GM12872 (cell line): Measurements from ENCODE around the gene VCPKMT.

Experiments
- TF ChIP-seq, protein P1 (sequence below): IDR thresholded peaks from 3 replicates; pipeline ENCODE4 v1.5.1; 2011; ENCODE audit warnings: low read depth, mild to moderate bottlenecking, low read length, moderate library complexity; ENCODE audit not compliant: insufficient read depth

VCPKMT gene

DNA sequence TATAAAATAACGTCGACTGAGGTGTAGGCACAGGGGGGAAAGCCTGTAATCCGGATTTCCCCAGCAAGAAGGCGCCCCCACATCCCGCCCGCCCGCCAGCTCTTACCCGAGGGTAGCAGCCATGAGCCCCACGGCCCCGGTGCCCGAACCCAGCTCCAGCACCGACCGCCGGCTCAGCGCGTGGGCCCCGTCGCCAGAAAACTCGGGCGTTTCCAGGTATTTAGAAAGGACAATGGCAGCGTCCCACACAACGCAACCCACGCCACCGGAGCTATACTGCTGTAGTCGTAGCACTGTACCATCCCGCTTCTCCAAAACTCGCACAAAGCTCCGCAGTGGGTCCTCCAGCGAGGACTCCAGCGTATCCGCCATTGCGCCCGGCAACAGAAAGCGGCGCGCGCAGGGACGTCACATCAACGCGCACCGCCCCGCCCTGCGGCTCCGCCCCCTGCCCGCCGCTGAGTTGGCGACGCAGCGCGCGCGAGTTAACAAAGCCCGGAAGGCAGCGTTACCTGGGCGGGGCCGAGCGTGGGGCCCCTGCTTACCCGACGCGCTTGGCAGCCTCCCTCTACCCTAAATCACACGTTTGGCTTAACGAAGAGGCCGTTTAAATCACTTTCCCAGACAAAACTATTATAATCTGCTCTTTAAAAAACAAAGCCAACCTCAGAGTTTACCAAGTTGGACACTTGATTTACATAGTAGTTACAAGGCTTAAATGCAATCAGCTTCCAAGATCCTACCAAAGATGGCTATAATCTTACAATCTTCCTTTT, at the start of gene VCPKMT:
Gene VCPKMT, minus strand, starts transcription at position 392 of the 776 bp plus-strand sequence. Its CDS starts 20 bp downstream, at position 372.
- TF ChIP-seq, protein P1, sequence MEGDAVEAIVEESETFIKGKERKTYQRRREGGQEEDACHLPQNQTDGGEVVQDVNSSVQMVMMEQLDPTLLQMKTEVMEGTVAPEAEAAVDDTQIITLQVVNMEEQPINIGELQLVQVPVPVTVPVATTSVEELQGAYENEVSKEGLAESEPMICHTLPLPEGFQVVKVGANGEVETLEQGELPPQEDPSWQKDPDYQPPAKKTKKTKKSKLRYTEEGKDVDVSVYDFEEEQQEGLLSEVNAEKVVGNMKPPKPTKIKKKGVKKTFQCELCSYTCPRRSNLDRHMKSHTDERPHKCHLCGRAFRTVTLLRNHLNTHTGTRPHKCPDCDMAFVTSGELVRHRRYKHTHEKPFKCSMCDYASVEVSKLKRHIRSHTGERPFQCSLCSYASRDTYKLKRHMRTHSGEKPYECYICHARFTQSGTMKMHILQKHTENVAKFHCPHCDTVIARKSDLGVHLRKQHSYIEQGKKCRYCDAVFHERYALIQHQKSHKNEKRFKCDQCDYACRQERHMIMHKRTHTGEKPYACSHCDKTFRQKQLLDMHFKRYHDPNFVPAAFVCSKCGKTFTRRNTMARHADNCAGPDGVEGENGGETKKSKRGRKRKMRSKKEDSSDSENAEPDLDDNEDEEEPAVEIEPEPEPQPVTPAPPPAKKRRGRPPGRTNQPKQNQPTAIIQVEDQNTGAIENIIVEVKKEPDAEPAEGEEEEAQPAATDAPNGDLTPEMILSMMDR, result no peak

- TF ChIP-seq, protein P1, result no peak
Observed at GRCh38 chr14:50156111-50156510, 39.7 kb upstream of the VCPKMT start.

DNA sequence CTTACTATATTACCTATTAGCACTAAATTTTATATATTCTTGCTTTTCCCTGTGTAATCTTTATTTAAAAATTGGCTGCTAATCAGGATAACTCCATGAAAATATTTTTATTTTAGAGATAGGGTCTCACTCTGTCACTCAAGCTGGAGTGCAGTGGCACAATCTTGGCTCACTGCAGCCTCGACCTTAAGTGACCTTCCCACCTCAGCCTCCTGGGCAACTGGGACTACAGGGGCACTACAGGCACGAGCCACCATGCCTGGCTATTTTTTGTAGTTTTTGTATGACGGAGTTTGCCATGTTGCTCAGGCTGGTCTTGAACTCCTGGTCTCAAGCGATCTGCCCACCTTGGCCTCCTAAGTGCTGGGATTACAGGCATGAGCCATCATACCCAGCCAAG, 32.4 kb upstream of the VCPKMT start:
- TF ChIP-seq, protein P1, result no peak

DNA sequence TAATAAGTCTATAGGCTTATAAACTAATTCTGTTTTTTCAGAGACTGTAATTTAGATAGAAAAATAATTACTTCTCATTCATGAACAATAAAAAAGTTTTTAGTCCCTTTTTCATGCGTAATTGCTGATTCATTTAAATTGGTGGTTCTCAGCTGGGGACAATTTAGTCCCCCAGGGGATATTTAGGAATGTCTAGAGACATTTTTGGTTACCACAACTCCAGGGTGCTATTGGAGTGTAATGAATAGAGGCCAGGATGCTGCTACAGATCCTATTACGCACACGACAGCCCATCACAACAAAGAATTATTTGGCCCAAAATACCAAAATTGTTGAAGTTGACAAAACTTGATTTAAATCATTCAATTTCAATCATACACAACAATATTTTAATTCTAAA, 22.8 kb upstream of the VCPKMT start:
- TF ChIP-seq, protein P1, result no peak

GRCh38 chr14:50127802-50128201, 11.4 kb upstream of the VCPKMT start:
- TF ChIP-seq, protein P1, result no peak

DNA sequence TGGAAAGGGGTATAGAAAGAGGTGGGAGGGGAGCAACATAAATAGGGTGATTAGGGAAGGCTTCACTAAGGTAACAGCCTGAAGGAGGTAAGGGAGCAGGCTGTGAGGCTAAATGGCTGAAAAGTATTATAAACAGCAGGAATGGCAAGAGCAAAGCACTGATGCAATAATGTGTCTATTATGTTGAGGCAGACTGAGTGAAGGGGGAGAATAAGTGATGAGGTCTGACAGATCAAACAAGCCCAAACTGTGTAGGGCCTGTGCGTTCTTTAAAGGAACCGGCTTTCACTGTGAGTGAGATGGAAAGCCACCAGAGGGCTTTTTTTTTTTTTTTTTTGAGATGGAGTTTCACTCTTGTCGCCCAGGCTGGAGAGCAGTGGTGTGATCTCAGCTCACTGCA, 6.7 kb upstream of the VCPKMT start:
- TF ChIP-seq, protein P1, result no peak

- TF ChIP-seq, protein P1, result no peak
Observed at GRCh38 chr14:50122291-50122690, 5.9 kb upstream of the VCPKMT start.
